Activated T-helper 2 cell treated with anti-CD3 and anti-CD28 coated beads, Interferon-gamma antibody, Interleukin-2, Interleukin-4, amounts not matched to agents 10 μg/mL and 5 μg/mL and 100 μg/mL, durations not matched to agents 14 hours and 24 hours and 36 hours (primary cell): Measurements from ENCODE around the gene PEX19. TPM values are rescaled to one million over a fixed set of nuclear protein-coding genes. Genes with fewer than 3 reads are reported as not detected.

Experiments used
- DNase-seq: peaks from one replicate; pipeline ENCODE4 v3.0.0; 2021; ENCODE audit warnings: low spot score
- H3K27ac Mint-ChIP-seq: one replicate; pipeline ENCODE4 v1.8.0; 2021; ENCODE audit warnings: mixed read lengths
- H3K27me3 Mint-ChIP-seq: one replicate; pipeline ENCODE4 v1.8.0; 2021; ENCODE audit warnings: low read depth, mixed read lengths
- H3K36me3 Mint-ChIP-seq: one replicate; pipeline ENCODE4 v1.8.0; 2021; ENCODE audit warnings: low read depth, mixed read lengths
- H3K4me1 Mint-ChIP-seq: one replicate; pipeline ENCODE4 v1.8.0; 2021; ENCODE audit warnings: low read depth, mixed read lengths
- H3K4me3 Mint-ChIP-seq: one replicate; pipeline ENCODE4 v1.8.0; 2021; ENCODE audit warnings: low read depth, mild to moderate bottlenecking, moderate library complexity, mixed read lengths
- H3K9me3 Mint-ChIP-seq: one replicate; pipeline ENCODE4 v1.8.0; 2021; ENCODE audit warnings: mixed read lengths
- intact Hi-C: fragments of 100-400 bp; cut with micrococcal nuclease; formaldehyde crosslinking; loops from one replicate; pipeline ENCODE4 v1.15.1; 2023
- total RNA-seq: library from RNA; stranded (reverse); gene quantifications from 2 replicates; pipeline ENCODE4 v1.2.3, GENCODE V29; 2022

PEX19 gene
- total RNA-seq, 1 donor from 2014 or later, result 68.5 TPM

DNA sequence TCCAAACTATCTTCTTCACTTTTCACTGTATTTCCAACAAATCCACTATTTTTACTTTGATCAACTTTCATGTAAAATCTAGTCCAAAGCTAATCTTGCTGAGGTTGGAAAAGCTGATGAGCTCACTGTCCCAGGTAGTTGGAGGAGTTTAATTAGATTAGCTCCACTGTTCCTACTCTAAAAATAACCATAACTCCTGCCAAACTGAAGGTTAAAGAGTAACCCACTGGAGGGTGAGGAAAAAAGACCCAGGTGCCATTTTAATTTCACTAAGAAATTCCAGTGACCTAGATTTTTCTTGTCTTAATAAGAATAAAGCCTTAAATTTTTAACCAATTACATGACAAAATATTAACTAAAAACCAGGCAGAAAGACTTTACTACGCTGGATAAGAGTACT, 37.9 kb downstream of the PEX19 start:
- peaks cover 26% of the 10 kb centered on the region for H3K36me3 Mint-ChIP-seq
- H3K27ac Mint-ChIP-seq, result no peak overlapping the region
- H3K4me3 Mint-ChIP-seq, result no peak overlapping the region

DNA sequence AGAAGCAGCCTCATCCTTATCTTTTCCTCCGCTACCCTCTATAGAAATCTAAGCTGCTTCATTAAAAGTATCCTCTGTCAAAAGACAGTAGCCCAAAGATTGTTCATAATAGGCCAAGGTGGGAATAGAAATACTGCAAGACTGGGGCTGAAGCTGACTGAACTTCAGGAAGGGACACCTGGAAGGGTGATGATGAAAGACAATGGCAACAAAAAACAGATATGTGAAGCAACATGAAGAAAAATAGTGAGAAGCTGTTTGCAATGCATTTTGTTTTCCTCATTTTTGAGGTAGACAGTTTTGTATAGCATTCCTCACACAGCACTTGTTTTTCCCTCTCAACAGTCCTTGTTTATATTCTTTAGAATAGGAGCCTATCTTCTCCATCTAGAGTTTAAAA, 39.5 kb downstream of the PEX19 start:
- Mint-ChIP-seq H3K27ac (no peak overlapping the region), H3K27me3 (no peaks in the 10 kb centered on the region), H3K36me3 (peaks cover 22% of the 10 kb centered on the region), H3K4me3 (no peak overlapping the region), H3K4me1 (peaks cover 4% of the 10 kb centered on the region), H3K9me3 (no peaks in the 10 kb centered on the region)
- intact Hi-C loops, result no loop called here
- no peak for DNase-seq

More for the DNA sequence above, 37.9 kb downstream of the PEX19 start:
- intact Hi-C loops, result no loop called here
- H3K9me3 Mint-ChIP-seq, result no peaks in the 10 kb centered on the region
- H3K4me1 Mint-ChIP-seq, result peaks cover 10% of the 10 kb centered on the region
- no peak for DNase-seq
- no peaks in the 10 kb centered on the region for H3K27me3 Mint-ChIP-seq

DNA sequence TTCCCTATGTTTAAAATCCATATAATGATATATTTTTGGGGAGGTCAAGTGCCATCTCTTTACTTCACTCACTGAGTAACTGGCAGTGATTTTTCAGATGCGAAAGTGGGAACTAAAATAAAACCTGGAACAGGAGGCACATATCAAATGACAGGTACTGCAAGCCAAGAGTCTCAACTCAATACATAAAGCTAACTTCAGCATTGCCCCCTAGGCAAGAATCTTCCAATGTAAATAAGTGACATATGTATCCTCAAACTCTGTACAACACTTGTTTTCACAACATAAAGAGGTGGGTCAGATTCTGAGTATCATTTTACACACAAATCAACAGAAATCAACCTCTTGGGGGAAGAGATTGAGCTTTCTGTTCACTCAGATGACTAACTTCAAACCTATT, 40.7 kb downstream of the PEX19 start:
- no peak overlapping the region for H3K4me3 Mint-ChIP-seq
- H3K27ac Mint-ChIP-seq, result no peak overlapping the region
- H3K4me1 Mint-ChIP-seq, result peaks cover 4% of the 10 kb centered on the region
- intact Hi-C loops, result no loop called here
- H3K9me3 Mint-ChIP-seq, result no peaks in the 10 kb centered on the region
- H3K36me3 Mint-ChIP-seq, result peaks cover 33% of the 10 kb centered on the region
- no peak for DNase-seq
- no peaks in the 10 kb centered on the region for H3K27me3 Mint-ChIP-seq

DNA sequence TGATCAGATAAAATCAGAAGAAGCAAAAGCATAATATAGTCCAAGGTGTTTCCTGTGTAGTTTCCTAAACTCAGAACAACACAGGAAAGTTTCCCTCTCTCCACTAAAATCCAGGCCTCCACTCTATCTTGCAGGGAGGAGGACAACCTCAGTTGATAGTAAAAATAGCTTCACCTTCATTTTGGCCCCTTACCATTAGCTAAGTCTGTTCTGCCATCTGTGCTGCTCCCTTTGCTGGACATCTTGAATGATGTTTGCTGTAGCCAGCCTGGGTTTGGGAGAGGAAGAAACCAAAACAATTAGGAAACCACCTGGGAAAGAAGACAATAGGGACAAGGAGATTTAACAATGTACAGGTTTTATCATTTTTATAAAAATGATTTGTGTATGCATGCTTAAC, 41.2 kb downstream of the PEX19 start:
- DNase-seq, result no peak
- Mint-ChIP-seq H3K4me3 (no peak overlapping the region), H3K27me3 (no peaks in the 10 kb centered on the region), H3K36me3 (peaks cover 38% of the 10 kb centered on the region), H3K27ac (no peak overlapping the region), H3K4me1 (peaks cover 4% of the 10 kb centered on the region), H3K9me3 (no peaks in the 10 kb centered on the region)
- intact Hi-C loops, result no loop called here

GRCh38 chr1:160239582-160240299, 45.2 kb downstream of the PEX19 start:
- Mint-ChIP-seq H3K9me3 (no peaks in the 10 kb centered on the region), H3K27me3 (no peaks in the 10 kb centered on the region), H3K4me3 (no peak overlapping the region), H3K4me1 (peaks cover 9% of the 10 kb centered on the region), H3K36me3 (peaks cover 64% of the 10 kb centered on the region), H3K27ac (no peak overlapping the region)
- intact Hi-C loops, result no loop called here
- DNase-seq, result no peak

GRCh38 chr1:160238408-160238807, 46.5 kb downstream of the PEX19 start:
- no peaks in the 10 kb centered on the region for H3K27me3 Mint-ChIP-seq
- H3K9me3 Mint-ChIP-seq, result no peaks in the 10 kb centered on the region

DNA sequence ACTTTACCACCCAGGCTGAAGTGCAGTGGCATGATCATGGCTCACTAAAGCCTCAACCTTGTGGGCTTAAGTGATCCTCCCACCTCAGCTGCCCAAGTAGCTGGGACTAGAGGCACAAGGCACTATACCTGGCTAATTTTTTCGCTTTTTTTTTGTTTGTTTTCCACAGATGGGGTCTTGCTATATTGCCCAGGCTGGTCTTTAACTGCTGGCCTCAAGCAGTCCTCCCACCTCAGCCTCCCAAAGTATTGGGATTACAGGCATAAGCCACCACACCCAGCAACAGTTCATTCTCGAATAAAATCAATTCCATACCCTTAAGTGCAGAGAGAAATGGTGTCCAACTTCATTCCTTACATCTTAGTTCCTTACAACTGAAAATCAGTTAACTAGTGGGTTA, 47.4 kb downstream of the PEX19 start:
- no peak for DNase-seq
- H3K36me3 Mint-ChIP-seq, result peaks cover 67% of the 10 kb centered on the region
- no peaks in the 10 kb centered on the region for H3K27me3 Mint-ChIP-seq
- intact Hi-C loops, result no loop called here
- H3K4me1 Mint-ChIP-seq, result peaks cover 16% of the 10 kb centered on the region
- no peak overlapping the region for H3K27ac Mint-ChIP-seq
- H3K9me3 Mint-ChIP-seq, result no peaks in the 10 kb centered on the region
- no peak overlapping the region for H3K4me3 Mint-ChIP-seq

More at GRCh38 chr1:160238408-160238807, 46.5 kb downstream of the PEX19 start:
- intact Hi-C loops, result no loop called here
- DNase-seq, result no peak
- Mint-ChIP-seq H3K27ac (no peak overlapping the region), H3K36me3 (peaks cover 67% of the 10 kb centered on the region), H3K4me1 (peaks cover 16% of the 10 kb centered on the region), H3K4me3 (no peak overlapping the region)

DNA sequence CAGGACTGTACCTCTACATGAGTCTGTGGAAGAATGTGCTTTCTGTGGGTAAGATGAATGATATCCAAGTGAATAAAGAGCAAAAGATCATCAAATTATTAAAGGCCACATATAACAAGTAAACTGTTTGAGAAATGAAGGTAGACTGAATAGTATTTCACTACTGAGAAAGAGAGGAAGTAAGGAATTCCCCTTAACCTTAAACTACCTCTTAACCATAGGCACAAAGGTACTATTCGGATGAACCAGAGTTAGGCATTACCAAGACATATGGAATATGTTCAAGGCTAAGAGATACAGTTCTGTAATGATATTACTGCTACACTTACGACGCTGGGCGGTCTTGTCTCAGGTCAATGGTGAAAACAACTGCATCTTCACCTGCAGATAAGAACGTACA, 48.1 kb downstream of the PEX19 start:
- peaks cover 69% of the 10 kb centered on the region for H3K36me3 Mint-ChIP-seq
- H3K27ac Mint-ChIP-seq, result no peak overlapping the region
- peaks cover 16% of the 10 kb centered on the region for H3K4me1 Mint-ChIP-seq
- no peaks in the 10 kb centered on the region for H3K9me3 Mint-ChIP-seq
- no peak for DNase-seq
- no peak overlapping the region for H3K4me3 Mint-ChIP-seq
- H3K27me3 Mint-ChIP-seq, result no peaks in the 10 kb centered on the region
- intact Hi-C loops, result no loop called here

- peaks cover 73% of the 10 kb centered on the region for H3K36me3 Mint-ChIP-seq
- intact Hi-C loops, result no loop called here
- H3K4me3 Mint-ChIP-seq, result no peak overlapping the region
- DNase-seq, result no peak
- peaks cover 12% of the 10 kb centered on the region for H3K4me1 Mint-ChIP-seq
- no peaks in the 10 kb centered on the region for H3K27me3 Mint-ChIP-seq
- no peak overlapping the region for H3K27ac Mint-ChIP-seq
- no peaks in the 10 kb centered on the region for H3K9me3 Mint-ChIP-seq
Observed at GRCh38 chr1:160232911-160233310, 52.0 kb downstream of the PEX19 start.

- no peak overlapping the region for H3K4me3 Mint-ChIP-seq
- no peaks in the 10 kb centered on the region for H3K4me1 Mint-ChIP-seq
- H3K27ac Mint-ChIP-seq, result no peak overlapping the region
- no peak for DNase-seq
- no peaks in the 10 kb centered on the region for H3K9me3 Mint-ChIP-seq
- H3K36me3 Mint-ChIP-seq, result peaks cover 53% of the 10 kb centered on the region
- H3K27me3 Mint-ChIP-seq, result no peaks in the 10 kb centered on the region
- intact Hi-C loops, result no loop called here
Observed at GRCh38 chr1:160228431-160228830, 56.5 kb downstream of the PEX19 start.

GRCh38 chr1:160227561-160227960, 57.4 kb downstream of the PEX19 start:
- no peak overlapping the region for H3K27ac Mint-ChIP-seq
- no peaks in the 10 kb centered on the region for H3K4me1 Mint-ChIP-seq
- peaks cover 56% of the 10 kb centered on the region for H3K36me3 Mint-ChIP-seq
- no peaks in the 10 kb centered on the region for H3K27me3 Mint-ChIP-seq
- intact Hi-C loops, result no loop called here
- H3K9me3 Mint-ChIP-seq, result no peaks in the 10 kb centered on the region
- H3K4me3 Mint-ChIP-seq, result no peak overlapping the region
- no peak for DNase-seq

DNA sequence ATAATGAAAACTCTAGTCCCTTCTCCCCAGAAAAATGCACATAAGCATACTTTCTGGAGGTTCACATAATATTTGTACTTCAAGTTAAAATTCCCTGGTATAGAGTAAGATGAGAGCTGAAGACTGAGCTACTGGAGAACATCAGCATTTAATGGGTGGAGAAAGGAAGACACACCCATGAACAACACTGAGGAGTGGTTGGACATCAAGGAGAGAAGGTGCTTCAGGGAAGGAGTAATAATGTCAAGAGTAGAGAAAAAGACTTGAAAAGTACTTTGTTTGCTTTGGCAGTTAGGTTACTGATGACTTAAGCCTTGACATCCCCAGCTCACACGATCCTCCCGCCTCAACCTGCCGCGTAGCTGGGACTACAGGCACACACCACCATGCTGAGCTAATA, 57.9 kb downstream of the PEX19 start:
- Mint-ChIP-seq H3K36me3 (peaks cover 61% of the 10 kb centered on the region), H3K9me3 (no peaks in the 10 kb centered on the region), H3K4me1 (no peaks in the 10 kb centered on the region), H3K4me3 (no peak overlapping the region), H3K27me3 (no peaks in the 10 kb centered on the region), H3K27ac (no peak overlapping the region)
- no peak for DNase-seq
- intact Hi-C loops, result no loop called here
